ENCODE data around the gene SH2D7.

SH2D7 gene

GRCh38 chr15:78092261-78093041 is at the start of gene SH2D7:
Gene SH2D7 (plus strand): TSS chr15:78092561. CDS start chr15:78092585, 24 bp downstream.
- DNase-seq (ENCODE audit: low read depth, low spot score): no peak

GRCh38 chr15:78044407-78045155 is 47.8 kb upstream of the SH2D7 start:
- DNase-seq (ENCODE audit: low read depth, low spot score): no peak

GRCh38 chr15:78045189-78045588 is 47.2 kb upstream of the SH2D7 start:
- no peak for DNase-seq (ENCODE audit: low read depth, low spot score)

- DNase-seq (ENCODE audit: low read depth, low spot score): no peak
Measured at GRCh38 chr15:78046796-78047341, 45.5 kb upstream of the SH2D7 start.

DNA sequence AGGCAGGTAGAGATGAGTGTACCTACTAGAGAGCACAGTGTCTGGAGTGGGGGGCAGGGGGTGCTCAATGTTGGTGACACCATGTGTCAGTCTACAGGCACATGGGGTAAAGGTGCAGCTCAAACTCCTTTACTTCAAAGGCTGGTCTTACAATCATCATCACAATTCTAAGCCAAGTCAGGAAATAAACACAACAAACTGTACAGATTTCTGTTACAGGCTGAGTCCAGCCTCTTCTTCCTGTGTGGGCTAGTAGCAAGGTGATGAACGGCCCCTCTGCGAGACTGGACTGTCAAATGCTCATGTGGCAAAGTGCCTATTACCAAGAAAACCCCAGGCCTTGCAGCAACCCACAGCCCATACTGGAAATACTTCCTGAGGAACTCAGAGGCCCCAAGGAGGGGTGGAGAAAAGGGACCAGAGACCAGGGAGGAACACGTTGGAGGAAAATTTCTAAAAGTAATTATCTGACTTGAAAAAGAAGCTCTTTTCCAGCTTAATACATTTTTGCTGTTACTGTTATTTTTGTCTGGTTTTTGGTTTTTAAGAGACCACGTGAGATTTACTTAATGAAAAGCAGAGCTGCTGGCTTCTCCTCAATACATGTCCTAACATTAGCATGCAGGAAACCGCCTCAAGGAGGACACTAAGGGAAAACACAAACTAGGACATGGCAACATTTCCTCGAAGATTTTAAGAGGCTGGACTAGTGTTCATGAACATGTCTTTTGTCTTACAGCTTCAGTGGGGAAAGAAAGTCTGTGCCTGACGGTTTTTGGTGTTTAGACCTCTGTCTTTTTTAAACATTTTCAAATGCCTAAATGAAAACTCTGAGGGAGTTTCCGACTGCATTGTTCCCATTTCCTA is 44.4 kb upstream of the SH2D7 start:
- DNase-seq (ENCODE audit: low read depth, low spot score): peak; percentile 86

- no peak for DNase-seq (ENCODE audit: low read depth, low spot score)
Measured at GRCh38 chr15:78048628-78048920, 43.8 kb upstream of the SH2D7 start.

- peak; percentile 89 for DNase-seq (ENCODE audit: low read depth, low spot score)
Measured at GRCh38 chr15:78049691-78050440, 42.5 kb upstream of the SH2D7 start.

- DNase-seq (ENCODE audit: low read depth, low spot score): peak; percentile 41
Measured at GRCh38 chr15:78050441-78050809, 41.9 kb upstream of the SH2D7 start.

DNA sequence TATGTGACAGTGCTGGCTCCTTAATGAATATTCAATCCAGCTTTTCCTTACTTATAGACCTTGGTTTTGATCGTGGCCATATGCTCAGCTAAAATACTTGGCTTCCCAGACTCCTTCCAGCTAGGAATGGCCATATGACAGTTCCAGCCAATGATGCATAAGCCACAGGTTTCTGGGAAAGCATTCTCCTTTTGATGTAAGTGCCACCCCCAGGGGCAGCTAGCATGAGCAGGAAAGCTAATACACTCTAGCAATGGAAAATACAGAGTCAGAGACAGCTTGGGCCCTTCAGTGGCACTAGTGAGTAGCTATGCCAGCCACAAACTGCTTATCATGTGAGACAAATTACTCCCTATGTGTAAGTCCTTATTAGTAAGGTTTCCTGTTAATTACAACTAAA is 41.5 kb upstream of the SH2D7 start:
- peak; percentile 68 for DNase-seq (ENCODE audit: low read depth, low spot score)

- no peak for DNase-seq (ENCODE audit: low read depth, low spot score)
Measured at GRCh38 chr15:78051596-78051995, 40.8 kb upstream of the SH2D7 start.

DNA sequence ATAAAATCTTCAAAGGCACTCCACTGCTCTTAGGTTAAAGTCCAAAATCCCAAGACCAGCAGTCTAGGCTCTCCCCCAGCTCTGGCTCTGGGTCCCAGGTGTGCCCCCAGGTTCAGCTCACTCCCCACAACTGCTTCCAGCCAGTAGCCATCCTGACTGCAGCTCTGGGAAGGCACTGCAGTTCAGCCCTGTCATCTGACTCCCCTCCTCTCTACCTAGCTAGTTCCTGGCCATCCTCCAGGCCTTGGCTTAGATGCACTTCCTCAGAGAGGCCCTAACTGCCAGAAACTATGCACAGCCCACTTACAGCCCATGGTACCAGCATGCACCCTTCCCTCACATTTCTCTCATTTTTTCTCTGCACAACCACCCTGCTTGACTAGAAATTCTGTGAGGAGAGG is 40.4 kb upstream of the SH2D7 start:
- DNase-seq (ENCODE audit: low read depth, low spot score): peak; percentile 79

- DNase-seq (ENCODE audit: low read depth, low spot score): no peak
Measured at GRCh38 chr15:78052545-78052944, 39.8 kb upstream of the SH2D7 start.

GRCh38 chr15:78054518-78054917 is 37.8 kb upstream of the SH2D7 start:
- no peak for DNase-seq (ENCODE audit: low read depth, low spot score)

- no peak for DNase-seq (ENCODE audit: low read depth, low spot score)
Measured at GRCh38 chr15:78054966-78055365, 37.4 kb upstream of the SH2D7 start.

- no peak for DNase-seq (ENCODE audit: low read depth, low spot score)
Measured at GRCh38 chr15:78055919-78056713, 36.2 kb upstream of the SH2D7 start.

DNA sequence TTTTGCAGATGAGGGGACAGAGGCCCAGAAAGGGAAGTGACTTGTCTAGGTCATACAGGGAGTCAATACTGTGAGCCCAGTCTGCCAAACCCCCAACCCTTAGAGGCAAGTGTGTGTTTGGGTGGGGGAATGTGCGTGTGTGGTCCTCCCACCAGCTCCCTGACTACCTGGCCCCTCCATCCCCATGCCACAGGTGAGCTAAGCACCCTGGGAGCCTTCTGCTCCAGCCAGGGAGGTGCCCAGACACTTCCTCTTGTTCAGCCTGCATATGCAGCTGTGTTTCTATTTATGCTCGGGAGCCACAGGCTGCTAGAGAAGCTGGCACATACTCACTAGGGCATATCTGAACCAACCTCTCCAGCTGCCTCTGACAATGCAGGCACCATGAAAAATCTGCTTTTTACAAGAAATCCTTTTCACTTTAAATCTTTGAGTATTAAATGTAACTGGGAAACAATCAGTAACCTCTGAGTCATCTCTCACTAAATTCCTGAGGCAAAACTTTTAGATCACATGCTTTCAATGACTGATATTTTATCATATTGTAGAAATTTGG is 35.6 kb upstream of the SH2D7 start:
- DNase-seq (ENCODE audit: low read depth, low spot score): no peak

DNA sequence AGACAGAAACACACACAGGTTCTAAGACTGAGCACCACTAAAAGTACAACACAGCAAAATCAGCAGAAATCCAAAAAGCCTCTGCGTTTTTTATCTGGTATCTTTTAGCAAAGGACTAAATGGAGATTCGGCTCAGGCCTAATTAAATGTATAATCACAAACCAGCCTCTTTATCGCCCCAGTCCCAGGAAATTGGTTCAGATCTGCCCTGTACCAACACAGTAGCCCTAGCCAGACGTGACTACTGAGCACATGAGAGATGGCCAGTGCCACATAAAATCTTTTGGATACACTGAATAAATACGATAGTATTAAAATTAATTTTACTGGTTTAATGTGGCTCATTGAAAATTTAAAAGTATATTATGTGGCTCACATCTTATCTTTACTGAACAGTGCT is 34.6 kb upstream of the SH2D7 start:
- no peak for DNase-seq (ENCODE audit: low read depth, low spot score)

GRCh38 chr15:78058401-78058935 is 33.9 kb upstream of the SH2D7 start:
- DNase-seq (ENCODE audit: low read depth, low spot score): no peak

GRCh38 chr15:78059110-78059839 is 33.1 kb upstream of the SH2D7 start:
- DNase-seq (ENCODE audit: low read depth, low spot score): no peak

Measured in astrocyte of the hippocampus (primary cell).